GM21529 (cell line): ENCODE results near the gene PARN.

Source experiments
- ATAC-seq: cut with Tn5 transposase; IDR thresholded peaks from one replicate; pipeline ENCODE4 v1.9.1; 2021; ENCODE audit not compliant: unreplicated experiment

PARN gene

DNA sequence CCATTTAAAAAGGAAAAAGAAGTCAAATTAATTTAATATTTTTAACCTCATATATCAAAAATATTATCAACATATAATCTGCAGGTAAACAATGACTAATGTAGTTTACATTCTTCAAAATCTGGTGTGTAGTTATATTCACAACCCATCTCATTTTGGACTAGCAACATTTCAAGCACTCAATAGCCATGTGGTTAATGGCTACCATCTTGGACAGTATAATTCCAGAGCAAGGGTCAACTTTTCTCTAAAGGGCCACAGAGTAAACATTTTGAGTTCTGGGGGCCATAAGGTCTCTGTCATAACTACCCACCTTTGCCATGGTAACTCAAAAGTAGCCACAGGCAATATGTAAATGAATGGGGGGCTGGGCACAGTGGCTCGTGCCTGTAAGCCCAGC, 153.9 kb downstream of the PARN start:
- no peak for ATAC-seq

- ATAC-seq = no peak
Observed at GRCh38 chr16:14475370-14476139, 154.5 kb downstream of the PARN start.

GRCh38 chr16:14473488-14473887, 156.6 kb downstream of the PARN start:
- no peak for ATAC-seq

DNA sequence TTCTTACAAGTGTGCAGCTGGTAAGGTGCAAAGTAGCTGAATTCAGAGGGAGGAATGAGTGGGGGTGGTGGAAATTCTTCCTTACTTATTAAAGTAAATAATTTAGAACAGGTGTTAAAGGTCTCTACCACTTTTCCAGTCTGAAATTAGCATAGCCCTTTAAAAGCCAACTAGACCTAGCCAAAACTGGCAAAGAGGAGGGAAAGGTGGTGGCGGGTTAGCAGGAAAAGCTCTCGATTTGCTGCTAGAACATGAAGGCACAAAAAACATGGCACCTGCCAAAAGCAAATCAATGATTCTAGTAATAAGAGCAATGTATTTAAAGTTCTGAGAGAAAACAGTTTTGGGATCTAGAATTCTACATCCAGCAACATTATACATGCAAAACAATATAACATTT, 157.7 kb downstream of the PARN start:
- ATAC-seq = no peak

DNA sequence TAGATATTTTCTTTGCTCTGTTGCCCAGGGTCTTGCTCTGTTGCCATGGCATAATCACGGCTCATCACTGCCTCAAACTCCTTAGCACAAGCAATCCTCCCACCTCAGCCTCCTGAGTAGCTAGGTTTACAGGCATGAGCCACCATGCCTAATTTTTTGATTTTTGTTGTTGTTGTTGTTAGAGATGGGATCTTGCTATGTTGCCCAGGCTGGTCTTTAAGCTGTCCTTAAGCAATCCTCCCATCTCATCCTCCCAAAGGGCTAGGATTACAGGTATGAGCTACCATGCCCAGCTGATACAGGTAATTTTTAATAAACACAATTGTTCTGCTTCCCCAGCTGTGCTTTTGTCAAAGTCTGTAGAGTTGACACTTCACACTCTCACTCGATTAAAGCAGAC, 159.3 kb downstream of the PARN start:
- no peak for ATAC-seq

GRCh38 chr16:14465799-14466198, 164.3 kb downstream of the PARN start:
- no peak for ATAC-seq

- no peak for ATAC-seq
Observed at GRCh38 chr16:14464796-14465195, 165.3 kb downstream of the PARN start.

- ATAC-seq = no peak
Observed at GRCh38 chr16:14464192-14464591, 165.9 kb downstream of the PARN start.

GRCh38 chr16:14462811-14463210, 167.2 kb downstream of the PARN start:
- ATAC-seq = no peak

GRCh38 chr16:14460726-14461125, 169.3 kb downstream of the PARN start:
- no peak for ATAC-seq

DNA sequence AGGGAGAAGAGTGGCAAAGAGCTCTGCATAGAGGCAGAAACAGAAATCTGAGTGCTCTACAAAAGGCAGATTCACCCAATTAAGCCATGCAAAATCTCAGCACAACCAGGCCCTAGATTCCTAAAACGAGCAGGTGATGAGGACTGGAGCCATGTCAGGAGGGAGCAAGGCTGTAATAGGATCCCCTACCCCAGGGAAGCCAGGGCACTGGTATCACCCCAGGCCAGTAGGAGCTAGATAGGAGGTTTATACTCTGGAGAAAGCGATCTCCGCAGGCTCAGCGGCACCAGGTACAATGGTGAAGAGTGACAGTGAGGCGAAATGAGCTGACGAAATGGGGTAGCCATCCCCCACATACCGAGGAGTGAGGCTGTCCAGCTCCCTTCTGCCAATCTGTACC, 171.5 kb downstream of the PARN start:
- ATAC-seq = no peak

- no peak for ATAC-seq
Observed at GRCh38 chr16:14456793-14457481, 173.1 kb downstream of the PARN start.

DNA sequence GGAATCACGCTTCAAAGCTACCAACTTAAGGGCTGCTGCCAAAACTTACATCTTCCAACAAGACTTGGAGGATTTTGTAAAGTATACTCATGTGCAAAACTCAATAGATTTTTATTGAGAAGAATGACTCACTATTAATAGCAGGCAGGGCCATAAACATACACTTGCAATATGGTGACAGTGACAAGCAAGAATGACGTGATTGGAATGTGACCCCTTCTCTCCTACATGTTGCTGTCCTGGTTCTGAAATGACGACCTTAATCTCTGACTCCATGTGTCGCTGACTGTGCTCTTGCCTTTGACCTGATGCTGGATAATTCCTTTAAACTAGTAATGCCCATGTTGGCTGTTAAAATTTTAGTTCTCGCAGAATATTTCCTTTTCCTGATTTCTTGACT, 174.5 kb downstream of the PARN start:
- ATAC-seq = no peak

GRCh38 chr16:14454391-14454790, 175.7 kb downstream of the PARN start:
- ATAC-seq = no peak

DNA sequence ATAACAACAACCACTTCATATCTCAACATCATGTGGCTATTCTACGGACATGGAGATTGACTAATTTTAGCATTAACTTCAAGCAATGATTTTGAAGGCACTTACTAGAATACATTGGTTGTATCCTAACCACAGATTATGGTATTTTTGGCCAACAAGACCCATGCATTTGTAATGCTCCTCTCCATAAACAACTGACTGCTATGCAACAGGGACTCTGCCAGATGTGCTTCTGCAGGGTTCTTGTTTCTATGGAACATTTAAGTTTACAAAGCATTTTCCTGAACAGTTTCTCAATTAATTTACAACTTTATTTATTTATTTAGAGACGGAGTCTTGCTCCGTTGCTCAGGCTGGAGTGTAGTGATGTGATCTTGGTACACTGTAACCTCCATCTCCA, 178.0 kb downstream of the PARN start:
- no peak for ATAC-seq

GRCh38 chr16:14450846-14451245, 179.2 kb downstream of the PARN start:
- no peak for ATAC-seq

GRCh38 chr16:14449790-14450480, 180.1 kb downstream of the PARN start:
- no peak for ATAC-seq

GRCh38 chr16:14449334-14449733, 180.7 kb downstream of the PARN start:
- no peak for ATAC-seq

DNA sequence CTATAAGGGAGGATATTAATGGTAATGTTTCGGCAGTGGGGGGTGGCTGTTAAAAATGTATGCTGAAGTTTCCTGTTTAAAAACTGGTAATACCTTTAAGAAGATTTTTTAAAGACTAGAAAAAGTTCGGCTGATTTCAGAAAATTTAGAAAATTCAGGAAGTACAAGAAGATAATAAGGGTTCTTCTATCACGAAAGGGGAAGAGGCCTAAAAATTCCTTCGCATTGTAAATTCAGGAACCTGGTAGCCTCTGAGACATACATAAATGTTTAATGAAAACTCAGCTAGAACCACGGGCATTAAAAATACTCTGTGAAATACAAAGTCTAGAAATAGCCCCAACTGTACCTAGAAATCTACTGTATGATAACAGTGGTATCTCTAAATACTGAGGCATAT, 181.2 kb downstream of the PARN start:
- ATAC-seq = no peak

DNA sequence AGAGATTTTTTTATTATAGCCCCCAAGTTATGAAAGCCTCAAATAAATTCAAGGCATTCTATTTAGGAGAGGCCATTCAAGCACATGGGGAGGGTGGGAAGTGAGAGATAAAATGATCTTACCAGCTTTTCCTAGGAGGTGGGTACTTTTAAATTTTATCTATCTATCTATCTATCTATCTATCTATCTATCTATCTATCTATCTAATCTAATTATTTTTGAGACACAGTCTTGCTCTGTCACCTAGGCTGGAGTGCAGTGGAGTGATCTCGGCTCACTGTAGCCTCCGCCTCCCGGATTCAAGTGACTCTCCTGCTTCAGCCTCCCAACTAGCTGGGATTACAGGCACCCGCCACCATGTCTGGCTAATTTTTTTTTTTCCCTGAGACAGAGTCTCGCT, 182.3 kb downstream of the PARN start:
- no peak for ATAC-seq

DNA sequence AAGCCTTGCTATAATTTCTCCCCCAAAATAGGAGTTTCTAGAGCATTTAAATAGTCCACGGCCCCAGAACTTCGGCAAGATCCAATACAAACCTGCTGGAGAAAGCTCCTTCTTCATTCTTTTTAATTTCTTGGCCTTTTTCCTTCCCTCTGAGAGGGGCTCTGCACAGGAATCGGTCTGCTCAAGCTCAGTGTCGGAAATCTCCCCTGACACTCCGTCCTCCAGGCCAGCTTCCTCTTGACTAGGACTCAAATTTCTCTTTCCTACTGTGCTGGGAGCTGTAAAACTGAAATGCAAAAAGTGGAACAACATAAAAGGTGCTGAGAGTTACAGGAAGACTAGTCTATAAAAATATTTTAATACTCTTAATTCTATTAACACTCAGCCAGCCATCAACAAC, 183.3 kb downstream of the PARN start:
- ATAC-seq = no peak
